22Rv1 (cell line): ENCODE measurements around the gene ASPHD2.

Experiments used
- ZFX ChIP-seq: fragments of 450-650 bp; IDR thresholded peaks from 2 replicates; pipeline ENCODE4 v1.6.1; 2017; ENCODE audit warnings: antibody characterized with exemption, borderline replicate concordance
- TF ChIP-seq, protein P1 (sequence below): fragments of 450-650 bp; IDR thresholded peaks from 2 replicates; pipeline ENCODE4 v1.5.1; 2017; ENCODE audit warnings: mild to moderate bottlenecking

DNA sequence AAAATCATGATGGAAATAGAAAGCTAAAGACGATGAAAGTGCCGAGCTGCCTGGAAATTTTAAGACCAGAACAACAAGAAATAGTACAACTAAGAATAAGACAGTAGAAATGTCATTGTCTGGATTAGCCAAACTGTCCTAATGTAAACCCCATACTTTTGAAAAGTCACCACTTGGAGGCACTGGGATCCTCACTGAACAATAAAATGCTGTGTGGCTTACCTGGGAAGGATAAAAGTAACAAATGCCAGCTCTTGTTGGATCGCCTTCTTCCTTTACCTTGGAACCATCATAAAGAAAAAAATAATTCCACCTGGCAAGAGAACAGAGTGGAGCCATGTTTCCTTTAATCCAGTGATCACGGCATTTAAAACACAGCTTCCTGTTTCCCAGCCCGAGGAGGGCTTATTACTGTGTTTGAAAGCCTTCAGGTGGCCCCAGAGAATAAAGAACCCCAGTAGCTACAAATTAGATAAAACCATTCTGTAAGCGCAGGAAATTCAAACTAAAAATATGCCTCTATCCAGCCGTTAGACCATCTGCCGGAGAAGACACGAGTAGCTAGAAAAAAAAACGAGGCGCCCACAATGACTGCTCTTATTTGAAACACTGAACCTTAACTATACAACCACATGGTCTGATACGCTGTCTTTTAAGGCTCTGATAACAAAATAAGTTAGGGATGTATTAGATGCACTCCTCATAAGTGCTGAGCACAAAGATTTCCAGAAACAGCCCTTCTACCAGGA lies 50.2 kb downstream of the ASPHD2 start:
- TF ChIP-seq, protein P1, sequence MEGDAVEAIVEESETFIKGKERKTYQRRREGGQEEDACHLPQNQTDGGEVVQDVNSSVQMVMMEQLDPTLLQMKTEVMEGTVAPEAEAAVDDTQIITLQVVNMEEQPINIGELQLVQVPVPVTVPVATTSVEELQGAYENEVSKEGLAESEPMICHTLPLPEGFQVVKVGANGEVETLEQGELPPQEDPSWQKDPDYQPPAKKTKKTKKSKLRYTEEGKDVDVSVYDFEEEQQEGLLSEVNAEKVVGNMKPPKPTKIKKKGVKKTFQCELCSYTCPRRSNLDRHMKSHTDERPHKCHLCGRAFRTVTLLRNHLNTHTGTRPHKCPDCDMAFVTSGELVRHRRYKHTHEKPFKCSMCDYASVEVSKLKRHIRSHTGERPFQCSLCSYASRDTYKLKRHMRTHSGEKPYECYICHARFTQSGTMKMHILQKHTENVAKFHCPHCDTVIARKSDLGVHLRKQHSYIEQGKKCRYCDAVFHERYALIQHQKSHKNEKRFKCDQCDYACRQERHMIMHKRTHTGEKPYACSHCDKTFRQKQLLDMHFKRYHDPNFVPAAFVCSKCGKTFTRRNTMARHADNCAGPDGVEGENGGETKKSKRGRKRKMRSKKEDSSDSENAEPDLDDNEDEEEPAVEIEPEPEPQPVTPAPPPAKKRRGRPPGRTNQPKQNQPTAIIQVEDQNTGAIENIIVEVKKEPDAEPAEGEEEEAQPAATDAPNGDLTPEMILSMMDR, result no peak
- TF ChIP-seq ZFX, result no peak
